IMR-90 (cell line): ENCODE measurements around the gene ST6GALNAC5. TPM values are rescaled to one million over a fixed set of nuclear protein-coding genes. Genes with fewer than 3 reads are reported as not detected.

Source experiments
- ATAC-seq: fragments of 200-7000 bp; cut with Tn5 transposase; 2 replicates; pipeline ENCODE4 v1.9.1; 2020; ENCODE audit warnings: low read depth, mild to moderate bottlenecking, moderate library complexity
- BruUV-seq: library from RNA; stranded (reverse); fragments of 400-500 nt; replicated peaks from 2 replicates; lab custom pipeline; 2021; lab: Mats Ljungman, UMichigan
- CTCF ChIA-PET: fragments of 300-600 bp; formaldehyde crosslinking; extraction: SDS; loops from one replicate; lab custom pipeline; 2021; ENCODE audit warnings: antibody characterized with exemption; lab: Yijun Ruan, JAX
- POLR2A ChIA-PET: fragments of 300-600 bp; sonication (Branson Sonifier 250); formaldehyde crosslinking; loops from one replicate; lab custom pipeline; 2022; ENCODE audit warnings: antibody characterized with exemption; ENCODE audit not compliant: unreplicated experiment; lab: Charles Lee
- DNase-seq: peaks from one replicate; pipeline ENCODE4 v3.0.0; 2013
- H2AFZ ChIP-seq: replicated peaks from 2 replicates; pipeline ENCODE3; 2013; ENCODE audit warnings: low read length, mild to moderate bottlenecking; ENCODE audit not compliant: poor library complexity
- H2AK5ac ChIP-seq: 2 replicates; pipeline ENCODE4 v1.6.1; 2013; ENCODE audit warnings: low read depth, low read length, inconsistent platforms
- H2AK9ac ChIP-seq: replicated peaks from 2 replicates; pipeline ENCODE3; 2013; ENCODE audit warnings: mild to moderate bottlenecking, low read depth, low read length, moderate library complexity; ENCODE audit not compliant: poor library complexity
- H2BK120ac ChIP-seq: 2 replicates; pipeline ENCODE4 v1.6.1; 2013; ENCODE audit warnings: low read depth, low read length, inconsistent platforms
- H2BK15ac ChIP-seq: 3 replicates; pipeline ENCODE4 v1.6.1; 2013; ENCODE audit warnings: low read depth, low read length, inconsistent platforms
- H2BK20ac ChIP-seq: 2 replicates; pipeline ENCODE4 v1.6.1; 2013; ENCODE audit warnings: low read depth, mild to moderate bottlenecking, inconsistent platforms, low read length, moderate library complexity
- H2BK5ac ChIP-seq: 2 replicates; pipeline ENCODE4 v1.6.1; 2013; ENCODE audit warnings: mild to moderate bottlenecking, low read depth, low read length, inconsistent platforms; ENCODE audit not compliant: poor library complexity, severe bottlenecking
- H3K14ac ChIP-seq: replicated peaks from 2 replicates; pipeline ENCODE4 v1.6.1; 2013; ENCODE audit warnings: low read depth, low read length, inconsistent platforms
- H3K18ac ChIP-seq: 2 replicates; pipeline ENCODE4 v1.6.1; 2013; ENCODE audit warnings: low read depth, low read length, control low read depth
- H3K23ac ChIP-seq: 2 replicates; pipeline ENCODE4 v1.6.1; 2013; ENCODE audit warnings: low read depth, low read length, inconsistent platforms
- H3K27ac ChIP-seq: 2 replicates; pipeline ENCODE4 v1.5.1; 2013; ENCODE audit warnings: mild to moderate bottlenecking, control low read depth, low read length; ENCODE audit not compliant: insufficient read depth
- H3K27me3 ChIP-seq: 2 replicates; pipeline ENCODE4 v1.6.1; 2013; ENCODE audit warnings: low read length; ENCODE audit not compliant: control insufficient read depth, insufficient read depth
- H3K36me3 ChIP-seq: 2 replicates; pipeline ENCODE4 v1.6.1; 2013; ENCODE audit warnings: low read length, mixed read lengths; ENCODE audit not compliant: control insufficient read depth, insufficient read depth
- H3K4ac ChIP-seq: 2 replicates; pipeline ENCODE4 v1.6.1; 2013; ENCODE audit warnings: low read depth, low read length, inconsistent platforms
- H3K4me1 ChIP-seq: 2 replicates; pipeline ENCODE4 v1.6.1; 2013; ENCODE audit warnings: low read length, mixed read lengths; ENCODE audit not compliant: control insufficient read depth, insufficient read depth
- H3K4me2 ChIP-seq: 2 replicates; pipeline ENCODE4 v1.6.1; 2013; ENCODE audit warnings: low read depth, mild to moderate bottlenecking, control low read depth, low read length, moderate library complexity
- H3K4me3 ChIP-seq: 2 replicates; pipeline ENCODE4 v1.5.1; 2013; ENCODE audit warnings: low read depth, mild to moderate bottlenecking, control low read depth, low read length, moderate library complexity; ENCODE audit not compliant: insufficient read depth
- H3K56ac ChIP-seq: 2 replicates; pipeline ENCODE4 v1.6.1; 2013; ENCODE audit warnings: low read length, inconsistent platforms; ENCODE audit not compliant: insufficient read depth; ENCODE audit errors: extremely low read depth
- H3K79me1 ChIP-seq, 2 experiments: 2 replicates each; pipeline ENCODE4 v1.6.1; 2013; ENCODE audit warnings: low read length in 2 of 2, inconsistent platforms in 1 of 2, low read depth in 1 of 2
- H3K9ac ChIP-seq: 2 replicates; pipeline ENCODE4 v1.6.1; 2013; ENCODE audit warnings: low read depth, low read length, control low read depth
- H3K9me1 ChIP-seq: 2 replicates; pipeline ENCODE4 v1.6.1; 2013; ENCODE audit warnings: low read length, inconsistent platforms; ENCODE audit not compliant: insufficient read depth
- H3K9me3 ChIP-seq: 2 replicates; pipeline ENCODE4 v1.6.1; 2013; ENCODE audit warnings: low read length; ENCODE audit not compliant: control insufficient read depth, insufficient read depth
- H4K20me1 ChIP-seq: 2 replicates; pipeline ENCODE4 v1.6.1; 2013; ENCODE audit warnings: low read length, inconsistent platforms; ENCODE audit not compliant: insufficient read depth
- H4K5ac ChIP-seq: 2 replicates; pipeline ENCODE4 v1.6.1; 2013; ENCODE audit warnings: mild to moderate bottlenecking, low read depth, low read length, control low read depth
- H4K8ac ChIP-seq, 2 experiments: 2 replicates each; pipeline ENCODE4 v1.6.1; 2013; ENCODE audit warnings: low read depth in 2 of 2, low read length in 2 of 2, control low read depth in 1 of 2, inconsistent platforms in 1 of 2
- H4K91ac ChIP-seq: 2 replicates; pipeline ENCODE4 v1.6.1; 2013; ENCODE audit warnings: low read depth, low read length, inconsistent platforms; ENCODE audit not compliant: insufficient read depth
- BHLHE40 ChIP-seq: fragments of 150-350 bp; IDR thresholded peaks from 2 replicates; pipeline ENCODE4 v1.6.1; 2016; ENCODE audit warnings: mild to moderate bottlenecking, low read depth, low read length
- CHD1 ChIP-seq: IDR thresholded peaks from 2 replicates; pipeline ENCODE4 v1.6.1; 2012; ENCODE audit warnings: low read depth, low read length, improper control_type of control experiment
- FOS ChIP-seq: fragments of 150-350 bp; IDR thresholded peaks from 2 replicates; pipeline ENCODE4 v1.6.1; 2016; ENCODE audit warnings: low read depth, low read length
- MAZ ChIP-seq: IDR thresholded peaks from 2 replicates; pipeline ENCODE4 v1.6.1; 2012; ENCODE audit warnings: low read depth, mild to moderate bottlenecking, low read length, improper control_type of control experiment, moderate library complexity, borderline replicate concordance
- MXI1 ChIP-seq: IDR thresholded peaks from 2 replicates; pipeline ENCODE4 v1.6.1; 2012; ENCODE audit warnings: low read depth, mild to moderate bottlenecking, low read length, moderate library complexity, borderline replicate concordance
- NFE2L2 ChIP-seq: fragments of 150-350 bp; IDR thresholded peaks from 2 replicates; pipeline ENCODE4 v1.6.1; 2016; ENCODE audit warnings: low read depth, mild to moderate bottlenecking, low read length
- POLR2A ChIP-seq: IDR thresholded peaks from 2 replicates; pipeline ENCODE4 v1.6.1; 2012; ENCODE audit warnings: mild to moderate bottlenecking, low read depth, low read length
- RAD21 ChIP-seq: IDR thresholded peaks from 2 replicates; pipeline ENCODE4 v1.6.1; 2012; ENCODE audit warnings: low read length, improper control_type of control experiment
- RCOR1 ChIP-seq: IDR thresholded peaks from 2 replicates; pipeline ENCODE4 v1.6.1; 2012; ENCODE audit warnings: mild to moderate bottlenecking, low read length, improper control_type of control experiment; ENCODE audit not compliant: insufficient replicate concordance
- RFX5 ChIP-seq: IDR thresholded peaks from 2 replicates; pipeline ENCODE4 v1.8.0; 2012; ENCODE audit warnings: low read depth, mild to moderate bottlenecking, low read length, moderate library complexity
- WGBS, 2 experiments: methylation state at CpG; one replicate each; pipeline versions ENCODE4 v1.1.5 to v1.1.7; 2013; ENCODE audit warnings: missing lambda C conversion rate in 2 of 2; ENCODE audit not compliant: insufficient read length in 1 of 2; ENCODE audit errors: extremely low coverage in 2 of 2; 5-methylcytosine and 5-hydroxymethylcytosine counted together
- dilution Hi-C: fragments of 300-500 bp; cut with HindIII; formaldehyde crosslinking; loops from one replicate; pipeline ENCODE4 v1.14.3; 2018; ENCODE audit warnings: low sequenced_read_pairs; ENCODE audit not compliant: unreplicated experiment
- in situ Hi-C: fragments of 300-500 bp; cut with MboI; formaldehyde crosslinking; loops from 3 replicates; pipeline ENCODE4 v1.14.3; 2019; ENCODE audit warnings: low sequenced_read_pairs, inconsistent platforms, mixed read lengths
- intact Hi-C: fragments of 100-400 bp; cut with micrococcal nuclease; formaldehyde crosslinking; loops from 2 replicates; pipeline ENCODE4 v1.10.0; 2022
- polyA plus RNA-seq, 3 experiments: library from polyadenylated mRNA; depleted of rRNA; stranded (reverse); fragments of >200 nt; gene quantifications; 2 replicates each; pipeline ENCODE4 v1.2.3, GENCODE V29; 2012; ENCODE audit warnings: low replicate concordance in 1 of 3
- total RNA-seq: library from RNA; depleted of rRNA; stranded (reverse); fragments of >200 nt; gene quantifications from 2 replicates; pipeline ENCODE4 v1.2.3, GENCODE V29; 2012
- TF ChIP-seq, protein P1 (sequence below): fragments of 150-350 bp; IDR thresholded peaks from 2 replicates; pipeline ENCODE4 v1.6.1; 2016; ENCODE audit warnings: low read depth, mild to moderate bottlenecking, low read length, moderate library complexity, borderline replicate concordance
- TF ChIP-seq, protein P2 (sequence below): conservative IDR thresholded peaks from 2 replicates; pipeline ENCODE4 v1.5.1; 2012; ENCODE audit warnings: mild to moderate bottlenecking, low read depth, low read length, improper control_type of control experiment

Gene ST6GALNAC5
- total and polyA plus RNA-seq, 2 of the 4 experiments (the other 2 are of a cell fraction), result 3.4 to 4.0 TPM

GRCh38 chr1:77068013-77068412 is 200.7 kb downstream of the ST6GALNAC5 start:
- Histone ChIP-seq H2BK20ac (no peak overlapping the region), H4K91ac (no peak overlapping the region), H3K9ac (no peak overlapping the region), H2BK15ac (no peak overlapping the region), H4K20me1 (no peaks in the 10 kb centered on the region), H4K5ac (no peak overlapping the region), H3K79me1 (no peaks in the 10 kb centered on the region), H4K8ac (no peak overlapping the region), H3K4me3 (no peak overlapping the region), H3K36me3 (no peaks in the 10 kb centered on the region), H3K14ac (no peak overlapping the region), H3K4ac (no peak overlapping the region), H3K9me1 (no peaks in the 10 kb centered on the region), H2AK5ac (no peak overlapping the region), H2AFZ (no peak overlapping the region), H2AK9ac (no peak overlapping the region), H3K27ac (no peak overlapping the region), H3K18ac (no peak overlapping the region), H2BK120ac (no peak overlapping the region), H3K9me3 (no peaks in the 10 kb centered on the region), H3K4me2 (no peak overlapping the region), H3K56ac (no peak overlapping the region), H2BK5ac (no peak overlapping the region), H3K23ac (no peak overlapping the region), H3K27me3 (no peaks in the 10 kb centered on the region), H3K4me1 (no peaks in the 10 kb centered on the region)
- intact Hi-C loops (no loop called here), in situ Hi-C loops (no loop called here), dilution Hi-C loops (no loop called here)
- BruUV-seq, result no TSS peak
- POLR2A ChIA-PET, result no interaction called here
- CTCF ChIA-PET, result no interaction called here
- no peak for TF ChIP-seq BHLHE40
- no peak for TF ChIP-seq MAZ
- TF ChIP-seq RCOR1, result no peak
- TF ChIP-seq NFE2L2, result no peak
- no peak for TF ChIP-seq POLR2A
- no peak for TF ChIP-seq MXI1
- no peak for TF ChIP-seq RAD21
- TF ChIP-seq, protein P1, sequence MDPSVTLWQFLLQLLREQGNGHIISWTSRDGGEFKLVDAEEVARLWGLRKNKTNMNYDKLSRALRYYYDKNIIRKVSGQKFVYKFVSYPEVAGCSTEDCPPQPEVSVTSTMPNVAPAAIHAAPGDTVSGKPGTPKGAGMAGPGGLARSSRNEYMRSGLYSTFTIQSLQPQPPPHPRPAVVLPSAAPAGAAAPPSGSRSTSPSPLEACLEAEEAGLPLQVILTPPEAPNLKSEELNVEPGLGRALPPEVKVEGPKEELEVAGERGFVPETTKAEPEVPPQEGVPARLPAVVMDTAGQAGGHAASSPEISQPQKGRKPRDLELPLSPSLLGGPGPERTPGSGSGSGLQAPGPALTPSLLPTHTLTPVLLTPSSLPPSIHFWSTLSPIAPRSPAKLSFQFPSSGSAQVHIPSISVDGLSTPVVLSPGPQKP, result no peak
- TF ChIP-seq RFX5, result no peak
- TF ChIP-seq FOS, result no peak
- TF ChIP-seq CHD1, result no peak
- TF ChIP-seq, protein P2, sequence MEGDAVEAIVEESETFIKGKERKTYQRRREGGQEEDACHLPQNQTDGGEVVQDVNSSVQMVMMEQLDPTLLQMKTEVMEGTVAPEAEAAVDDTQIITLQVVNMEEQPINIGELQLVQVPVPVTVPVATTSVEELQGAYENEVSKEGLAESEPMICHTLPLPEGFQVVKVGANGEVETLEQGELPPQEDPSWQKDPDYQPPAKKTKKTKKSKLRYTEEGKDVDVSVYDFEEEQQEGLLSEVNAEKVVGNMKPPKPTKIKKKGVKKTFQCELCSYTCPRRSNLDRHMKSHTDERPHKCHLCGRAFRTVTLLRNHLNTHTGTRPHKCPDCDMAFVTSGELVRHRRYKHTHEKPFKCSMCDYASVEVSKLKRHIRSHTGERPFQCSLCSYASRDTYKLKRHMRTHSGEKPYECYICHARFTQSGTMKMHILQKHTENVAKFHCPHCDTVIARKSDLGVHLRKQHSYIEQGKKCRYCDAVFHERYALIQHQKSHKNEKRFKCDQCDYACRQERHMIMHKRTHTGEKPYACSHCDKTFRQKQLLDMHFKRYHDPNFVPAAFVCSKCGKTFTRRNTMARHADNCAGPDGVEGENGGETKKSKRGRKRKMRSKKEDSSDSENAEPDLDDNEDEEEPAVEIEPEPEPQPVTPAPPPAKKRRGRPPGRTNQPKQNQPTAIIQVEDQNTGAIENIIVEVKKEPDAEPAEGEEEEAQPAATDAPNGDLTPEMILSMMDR, result no peak
- ATAC-seq, result no peak
- DNase-seq, result no peak
- no CpG with 5 or more reads among the region's 2 CpGs for WGBS, 2 experiments
